GM18498 (cell line): ENCODE measurements around the gene WDR31.
"Not testable (repeated sequence)": the region's sequence is repeated elsewhere in the genome, so short reads cannot be mapped to it uniquely, and the experiment has no call there.

Experiments used
- ATAC-seq: cut with Tn5 transposase; IDR thresholded peaks from one replicate; pipeline ENCODE4 v1.9.1; 2021; ENCODE audit warnings: mild to moderate bottlenecking, moderate library complexity; ENCODE audit not compliant: unreplicated experiment

Gene WDR31

DNA sequence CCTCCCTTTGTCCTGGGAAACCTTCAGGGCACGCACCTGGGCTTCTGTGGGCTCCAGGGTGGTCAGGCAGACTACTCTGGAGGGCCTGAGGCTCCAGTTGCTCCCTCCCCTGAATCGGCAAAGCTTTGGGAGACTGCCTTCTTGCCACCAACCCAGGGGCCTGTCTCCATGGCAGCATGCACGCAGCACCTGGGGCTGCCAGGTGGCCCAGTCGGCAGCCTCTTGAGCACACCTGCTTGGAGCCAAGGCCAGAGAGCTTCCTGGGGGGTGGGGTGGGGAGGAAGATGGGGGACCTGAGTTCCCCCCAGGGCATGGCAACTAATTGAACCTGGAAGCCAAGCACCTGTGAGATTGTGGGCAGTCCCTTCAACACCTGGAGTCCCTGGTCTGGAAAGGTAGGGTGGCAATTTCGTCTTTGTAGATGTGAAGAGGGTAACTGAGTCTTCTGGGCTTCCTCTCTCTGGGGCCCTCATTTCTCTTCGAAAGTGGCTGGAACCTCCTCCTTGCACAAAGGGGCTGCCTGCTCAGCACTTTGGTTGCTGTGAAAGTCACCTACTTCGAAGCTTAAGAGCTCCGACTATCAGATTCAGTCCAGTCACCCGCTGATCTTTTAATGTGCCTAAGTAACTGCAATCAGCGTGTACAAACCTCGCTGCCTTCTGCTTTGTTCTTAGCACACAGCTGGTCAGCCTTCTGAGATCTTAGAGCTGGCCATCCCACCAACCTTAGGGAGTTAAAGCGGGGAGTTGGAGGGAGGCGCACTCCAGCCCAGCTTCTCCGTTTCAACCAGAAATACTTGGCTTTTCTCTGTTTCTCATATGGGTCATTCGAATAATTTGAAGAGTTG, 40.9 kb downstream of the WDR31 start:
- no peak for ATAC-seq

DNA sequence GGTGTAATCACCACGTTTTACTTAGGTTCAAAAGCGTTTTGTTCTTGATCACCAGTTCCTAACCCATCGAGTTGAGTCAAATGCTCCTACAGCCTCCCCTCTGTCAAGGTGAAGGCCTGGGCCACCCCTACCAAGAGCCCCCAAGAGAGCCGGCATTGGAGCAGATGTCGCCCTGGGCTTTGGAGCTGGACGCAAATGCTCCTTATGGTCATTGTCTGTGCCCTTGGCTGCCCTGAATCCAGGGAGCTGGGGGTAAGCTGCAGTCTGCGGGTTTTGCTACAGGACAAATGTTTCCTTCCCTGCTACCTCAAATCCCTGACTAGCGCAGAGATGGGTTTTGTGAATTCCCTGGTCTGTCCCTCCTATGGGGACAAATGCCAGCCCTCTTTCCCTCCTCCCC, 41.8 kb downstream of the WDR31 start:
- ATAC-seq, result no peak

DNA sequence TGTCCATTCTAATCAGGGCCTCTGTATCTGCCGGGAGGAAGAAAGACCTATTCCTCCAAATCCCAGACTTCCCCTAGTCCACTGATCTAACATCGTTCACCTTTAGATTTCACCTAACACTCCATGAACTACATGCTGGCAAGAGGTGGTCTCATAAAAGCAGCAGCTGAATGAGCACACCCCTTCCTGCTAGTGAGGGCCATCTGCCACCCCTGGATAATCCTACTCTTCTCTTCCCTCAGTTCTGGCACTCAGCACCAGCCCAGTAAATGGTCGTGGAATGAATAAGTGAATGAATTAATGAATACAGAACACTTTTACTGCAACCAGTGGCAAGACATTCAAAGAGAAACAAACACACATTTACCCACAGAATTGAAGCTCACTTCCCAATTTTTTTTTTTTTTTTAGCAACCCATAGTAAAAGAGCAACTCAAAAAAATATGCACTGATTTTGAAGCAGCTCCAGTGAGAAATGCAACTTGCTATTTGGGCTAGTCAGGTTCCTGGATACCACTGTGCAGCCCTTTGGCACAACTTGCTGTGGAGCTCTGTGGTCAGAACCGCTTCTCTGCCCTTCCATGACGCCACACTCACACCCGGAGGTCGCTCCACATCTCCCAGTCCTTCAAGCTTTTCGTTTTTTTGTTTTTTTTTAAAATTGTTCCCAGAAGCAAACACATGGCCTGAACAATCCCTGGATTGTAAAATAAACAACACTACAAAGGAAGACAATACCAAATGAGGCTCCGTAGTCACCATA, 43.1 kb downstream of the WDR31 start:
- no peak for ATAC-seq

GRCh38 chr9:113296247-113296646, 43.8 kb downstream of the WDR31 start:
- not testable (repeated sequence) for ATAC-seq

- no peak for ATAC-seq
These were observed 46.7 kb downstream of the WDR31 start for GRCh38 chr9:113293285-113293878.

GRCh38 chr9:113290052-113290607, 49.9 kb downstream of the WDR31 start:
- ATAC-seq, result no peak

- no peak for ATAC-seq
These were observed 51.0 kb downstream of the WDR31 start for GRCh38 chr9:113289091-113289490.

DNA sequence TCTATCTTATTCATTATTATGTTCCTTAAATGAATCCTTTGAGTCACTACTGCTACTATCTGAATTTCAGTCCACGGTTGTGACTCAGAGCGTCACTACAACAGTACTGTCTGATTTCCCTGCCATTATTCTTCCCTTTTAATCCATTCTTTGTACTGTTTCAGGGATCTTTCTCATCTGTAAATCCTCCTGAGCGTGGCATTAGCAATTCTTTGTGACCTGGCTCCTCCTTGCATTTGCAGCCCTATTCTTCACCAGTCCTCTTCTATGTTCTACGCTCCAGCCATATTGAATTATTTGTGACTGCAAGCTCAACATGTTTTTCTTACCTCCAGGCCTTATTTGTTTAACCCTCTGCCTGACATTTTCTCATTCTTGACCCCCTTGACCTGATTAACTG, 58.7 kb downstream of the WDR31 start:
- ATAC-seq, result no peak

DNA sequence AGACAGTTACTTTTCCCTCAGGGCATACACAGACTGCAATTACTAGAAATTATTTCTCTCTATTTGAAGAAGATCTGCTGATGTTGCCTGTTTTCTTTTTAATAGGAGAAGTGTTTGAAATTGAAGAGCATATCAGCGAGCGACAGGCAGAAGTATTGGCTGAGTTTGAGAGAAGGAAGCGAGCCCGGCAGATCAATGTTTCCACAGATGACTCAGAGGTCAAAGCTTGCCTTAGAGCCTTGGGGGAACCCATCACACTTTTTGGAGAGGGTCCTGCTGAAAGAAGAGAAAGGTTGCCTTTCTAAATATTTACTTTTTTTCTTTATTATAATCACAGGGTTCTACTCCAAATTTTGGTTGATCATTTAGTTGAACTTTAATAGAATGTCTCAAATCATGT, 61.2 kb downstream of the WDR31 start:
- ATAC-seq, result no peak

- ATAC-seq, result peak; percentile 98
These were observed 64.6 kb downstream of the WDR31 start, which contains the start of the genes CDC26 and PRPF4 for GRCh38 chr9:113275157-113276131. CDC26 (minus strand) TSS chr9:113275572; CDS start chr9:113272507, 3,065 bp downstream. PRPF4 (plus strand) TSS chr9:113275658; CDS start chr9:113275744, 86 bp downstream.

GRCh38 chr9:113274474-113275156, 65.5 kb downstream of the WDR31 start:
- peak; percentile 13 for ATAC-seq

DNA sequence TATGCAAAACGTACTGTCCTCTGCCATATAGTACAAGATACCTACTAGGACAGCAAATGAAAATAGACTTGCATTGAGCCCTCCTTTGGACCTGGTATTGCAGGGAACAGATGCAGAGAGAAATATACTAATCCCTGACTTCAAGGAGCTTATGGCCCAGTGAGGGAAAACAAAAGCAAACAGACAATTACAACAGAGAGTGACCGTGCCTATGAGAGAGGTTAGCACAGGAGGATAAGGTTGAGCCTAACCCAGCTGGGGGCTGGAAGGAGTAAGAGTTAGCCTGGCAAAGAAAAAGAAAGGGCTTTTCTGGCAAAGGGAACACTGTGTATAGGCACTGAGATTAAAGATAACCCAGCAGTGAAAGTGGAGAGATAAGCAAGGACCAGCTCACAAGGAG, 70.2 kb downstream of the WDR31 start:
- no peak for ATAC-seq

DNA sequence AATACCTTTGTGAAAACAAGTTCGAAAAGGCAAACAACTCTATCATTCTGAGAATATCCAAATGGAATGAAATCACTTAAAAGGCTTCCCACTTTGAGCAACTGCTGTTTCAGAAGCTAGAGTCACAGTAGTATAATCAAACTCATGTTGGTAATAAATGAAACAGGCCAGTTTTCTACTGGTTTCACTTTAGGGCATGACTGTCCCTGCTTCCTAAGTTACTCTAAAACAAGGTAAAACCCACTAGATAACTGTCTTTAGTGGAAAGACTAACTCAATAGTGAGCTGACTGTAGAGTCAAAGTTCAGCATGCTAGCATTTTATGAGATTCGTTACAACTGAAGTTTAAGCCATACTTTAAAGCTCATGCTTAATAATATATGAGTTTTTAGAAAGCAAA, 70.7 kb downstream of the WDR31 start:
- no peak for ATAC-seq

DNA sequence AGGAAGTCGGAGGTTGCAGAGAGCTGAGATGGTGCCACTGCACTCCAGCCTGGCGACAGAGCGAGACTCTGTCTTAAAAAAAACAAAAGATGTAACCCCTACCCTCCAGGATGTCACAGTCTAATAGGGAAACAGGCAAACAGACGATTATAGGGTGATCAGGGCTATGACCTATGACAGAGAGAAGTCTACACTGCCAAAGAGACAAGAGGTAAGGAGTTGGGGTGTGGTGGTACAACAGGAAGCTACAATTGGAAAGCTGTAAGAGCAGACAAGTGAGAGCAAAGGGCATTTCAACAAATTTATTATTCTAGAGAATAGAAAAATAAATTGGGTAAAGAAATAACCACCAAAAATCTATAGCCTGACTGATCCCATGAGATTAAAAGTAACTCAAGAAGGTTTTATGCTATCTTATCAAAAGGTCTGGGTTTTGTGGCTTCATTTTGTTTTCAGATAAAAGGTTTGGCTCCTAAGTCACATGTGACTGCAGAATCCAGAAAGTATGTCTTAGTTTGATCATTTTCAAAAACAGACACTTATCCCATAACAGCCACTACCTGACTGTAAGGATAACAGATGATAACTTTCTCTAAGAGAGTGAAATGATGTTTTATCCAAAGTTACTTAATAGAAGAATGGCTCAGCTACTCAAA, 72.0 kb downstream of the WDR31 start:
- ATAC-seq, result no peak

DNA sequence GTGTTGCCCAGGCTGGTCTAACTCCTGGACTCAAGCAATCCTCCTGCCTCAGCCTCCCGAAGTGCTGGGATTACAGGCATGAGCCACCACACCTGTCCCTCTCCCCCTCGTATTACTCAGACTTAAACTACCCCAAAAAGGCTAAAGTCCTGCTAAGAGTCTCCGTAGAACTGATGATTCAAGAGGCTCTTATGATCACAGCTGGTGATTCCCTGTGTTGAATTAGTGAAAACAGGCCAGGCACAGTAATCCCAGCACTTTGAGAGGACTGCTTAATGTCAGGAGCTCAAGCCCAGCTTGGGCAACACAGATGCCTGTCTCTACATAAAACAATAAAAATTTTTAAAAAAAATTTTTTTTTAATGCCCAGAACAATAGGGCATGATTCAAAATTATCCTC, 73.9 kb downstream of the WDR31 start:
- ATAC-seq, result no peak
